Left cardiac atrium (tissue), 4 donors: Measurements from ENCODE around the gene CA10. TPM values are rescaled to one million over a fixed set of nuclear protein-coding genes. Genes with fewer than 3 reads are reported as not detected.

Experiments used
- ATAC-seq, 2 donors: fragments of 200-7000 bp; cut with Tn5 transposase; one replicate each; pipeline ENCODE4 v1.9.1; 2020; ENCODE audit warnings: mild to moderate bottlenecking in 2 of 2, moderate library complexity in 2 of 2
- DNase-seq: peaks from one replicate; pipeline ENCODE4 v3.0.0-alpha.2; 2020
- intact Hi-C, 2 donors: fragments of 100-400 bp; cut with DNase I; formaldehyde crosslinking; loops; one replicate each; pipeline versions ENCODE4 v1.14.1 to v1.15.1; 2022 to 2023
- total RNA-seq, 2 donors: library from RNA; stranded (reverse); fragmentation: NEBNext Ultra II Directional; extraction: Animal tissue kit (Norgen Biotek cat#: 25700); gene quantifications; one replicate each; pipeline ENCODE4 v1.2.1, GENCODE V29; 2021
- donor health status: DM: no; HTN: yes; CAD: no.
- donor health status: DM: no; HTN: yes; CAD: no; lungs with severe emphysema.
- donor health status: DM: yes; HTN: yes; CAD: no.
- donor health status: Dilated cardiomyopathy.

Gene CA10
- total RNA-seq, 2 donors from 2014 or later = not detected

GRCh38 chr17:51911237-51911636 lies 247.3 kb downstream of the CA10 start:
- intact Hi-C loops = no loop called here
- DNase-seq (no peak), ATAC-seq (no peak)

- ATAC-seq = no peak
- intact Hi-C loops = no loop called here
- DNase-seq = no peak
Measured at GRCh38 chr17:51909971-51910370, 248.5 kb downstream of the CA10 start.

- no peak for ATAC-seq
- intact Hi-C loops = no loop called here
Measured at GRCh38 chr17:51908841-51909537, 249.5 kb downstream of the CA10 start.

GRCh38 chr17:51907041-51907440 lies 251.5 kb downstream of the CA10 start:
- intact Hi-C loops = no loop called here

More at GRCh38 chr17:51908841-51909537, 249.5 kb downstream of the CA10 start:
- DNase-seq = no peak

GRCh38 chr17:51904379-51904778 lies 254.1 kb downstream of the CA10 start:
- DNase-seq (no peak), ATAC-seq (no peak)
- intact Hi-C loops = no loop called here

More at GRCh38 chr17:51907041-51907440, 251.5 kb downstream of the CA10 start:
- ATAC-seq = no peak
- DNase-seq = no peak

GRCh38 chr17:51901242-51901641 lies 257.3 kb downstream of the CA10 start:
- ATAC-seq (no peak), DNase-seq (no peak)
- intact Hi-C loops = no loop called here

GRCh38 chr17:51891936-51892335 lies 266.6 kb downstream of the CA10 start:
- intact Hi-C loops = no loop called here
- no peak for DNase-seq
- ATAC-seq = no peak

- intact Hi-C loops = no loop called here
- ATAC-seq (no peak), DNase-seq (no peak)
Measured at GRCh38 chr17:51890710-51891109, 267.8 kb downstream of the CA10 start.

- intact Hi-C loops = no loop called here
- no peak for ATAC-seq
- DNase-seq = no peak
Measured at GRCh38 chr17:51888816-51889215, 269.7 kb downstream of the CA10 start.

GRCh38 chr17:51876986-51877385 lies 281.5 kb downstream of the CA10 start:
- no peak for DNase-seq
- no peak for ATAC-seq
- intact Hi-C loops = no loop called here

- ATAC-seq (no peak), DNase-seq (no peak)
- intact Hi-C loops = no loop called here
Measured at GRCh38 chr17:51873302-51873701, 285.2 kb downstream of the CA10 start.

GRCh38 chr17:51869387-51869786 lies 289.1 kb downstream of the CA10 start:
- no peak for DNase-seq
- no peak for ATAC-seq
- intact Hi-C loops = no loop called here

GRCh38 chr17:51860954-51861561 lies 297.5 kb downstream of the CA10 start:
- DNase-seq = no peak
- no peak for ATAC-seq
- intact Hi-C loops = no loop called here

- intact Hi-C loops = no loop called here
- DNase-seq = no peak
- no peak for ATAC-seq
Measured at GRCh38 chr17:51857052-51857597, 301.4 kb downstream of the CA10 start.

- intact Hi-C loops = no loop called here
- DNase-seq = no peak
- no peak for ATAC-seq
Measured at GRCh38 chr17:51855806-51856205, 302.7 kb downstream of the CA10 start.

GRCh38 chr17:51853857-51854256 lies 304.7 kb downstream of the CA10 start:
- ATAC-seq (no peak), DNase-seq (no peak)
- intact Hi-C loops = no loop called here

GRCh38 chr17:51852603-51853002 lies 305.9 kb downstream of the CA10 start:
- DNase-seq (no peak), ATAC-seq (no peak)
- intact Hi-C loops = no loop called here

GRCh38 chr17:51850201-51850600 lies 308.3 kb downstream of the CA10 start:
- DNase-seq (no peak), ATAC-seq (no peak)
- intact Hi-C loops = no loop called here

GRCh38 chr17:51848451-51848850 lies 310.1 kb downstream of the CA10 start:
- ATAC-seq (no peak), DNase-seq (no peak)
- intact Hi-C loops = no loop called here

GRCh38 chr17:51846566-51846965 lies 311.9 kb downstream of the CA10 start:
- DNase-seq = no peak
- no peak for ATAC-seq
- intact Hi-C loops = no loop called here

- DNase-seq = no peak
- intact Hi-C loops = no loop called here
- no peak for ATAC-seq
Measured at GRCh38 chr17:51845776-51846175, 312.7 kb downstream of the CA10 start.
